Lung (tissue), 12 donors: ENCODE measurements around the gene PIWIL1. TPM values are rescaled to one million over a fixed set of nuclear protein-coding genes. Genes with fewer than 3 reads are reported as not detected.

Experiments
- ATAC-seq: fragments of 200-7000 bp; cut with Tn5 transposase; one replicate; pipeline ENCODE4 v1.9.1; 2020; ENCODE audit warnings: moderate number of reproducible peaks; ENCODE audit not compliant: insufficient read depth, low FRiP score
- DNase-seq, 3 donors: peaks; one replicate each; pipeline ENCODE4 v3.0.0-alpha.2; 2013 to 2017
- H3K27ac ChIP-seq, 2 donors: one replicate each; pipeline ENCODE4 v1.5.1; 2013; ENCODE audit warnings: mild to moderate bottlenecking in 2 of 2, moderate library complexity in 2 of 2, control low read depth in 1 of 2, inconsistent platforms in 1 of 2, low read depth in 1 of 2, low read length in 1 of 2
- H3K27me3 ChIP-seq, 3 donors: one replicate each; pipeline ENCODE4 v1.5.1; 2013; ENCODE audit warnings: low read length in 2 of 3; ENCODE audit not compliant: control insufficient read depth in 3 of 3, insufficient read depth in 3 of 3
- H3K36me3 ChIP-seq, 4 donors: one replicate each; pipeline ENCODE4 v1.5.1; 2013; ENCODE audit warnings: low read length in 4 of 4, mild to moderate bottlenecking in 1 of 4, moderate library complexity in 1 of 4; ENCODE audit not compliant: control insufficient read depth in 4 of 4, insufficient read depth in 4 of 4
- H3K4me1 ChIP-seq, 5 donors: one replicate each; pipeline ENCODE4 v1.5.1; 2013; ENCODE audit warnings: low read length in 5 of 5, mild to moderate bottlenecking in 2 of 5, moderate library complexity in 1 of 5; ENCODE audit not compliant: control insufficient read depth in 5 of 5, insufficient read depth in 5 of 5
- H3K4me3 ChIP-seq: one replicate; pipeline ENCODE4 v1.5.1; 2013; ENCODE audit warnings: mild to moderate bottlenecking, control low read depth, moderate library complexity
- H3K9ac ChIP-seq, 2 donors: one replicate each; pipeline ENCODE4 v1.5.1; 2013; ENCODE audit warnings: low read length in 2 of 2, control low read depth in 1 of 2; ENCODE audit not compliant: insufficient read depth in 1 of 2
- H3K9me3 ChIP-seq, 4 donors: one replicate each; pipeline ENCODE4 v1.5.1; 2013; ENCODE audit warnings: low read length in 3 of 4, mild to moderate bottlenecking in 1 of 4, moderate library complexity in 1 of 4; ENCODE audit not compliant: control insufficient read depth in 4 of 4, insufficient read depth in 3 of 4
- CTCF ChIP-seq: IDR thresholded peaks from 2 replicates; pipeline ENCODE4 v1.5.1; 2012; ENCODE audit warnings: mild to moderate bottlenecking; ENCODE audit errors: control extremely low read depth, extremely low read depth
- whole genome bisulfite sequencing, 2 donors: extraction: QIAGEN DNeasy Blood & Tissue Kit; methylation state at CpG; one replicate each; pipeline ENCODE4 v1.1.7; 2013; 5-methylcytosine and 5-hydroxymethylcytosine counted together
- polyA plus RNA-seq, 2 donors: library from polyadenylated mRNA; stranded (reverse); fragments of 200-250 nt; gene quantifications; one replicate each; pipeline ENCODE4 v1.2.1, GENCODE V29; 2013
- total RNA-seq, 2 donors: library from RNA; depleted of rRNA in 1 of 2; stranded (reverse); fragments of >200 nt in 1 of 2; gene quantifications; one replicate each; pipeline ENCODE4 v1.2.1, GENCODE V29; 2014 to 2021
- donor health status: control.
- donor health status: control.
- donor health status: Bipolar disorder and iron deficiency.
- donor health status: healthy.
- donor health status: DM: yes; HTN: yes; CAD: no.

PIWIL1 gene
- total and polyA plus RNA-seq, 4 donors, result not detected

GRCh38 chr12:130353081-130353480 is 15.4 kb downstream of the PIWIL1 start:
- no peak overlapping the region for H3K9ac ChIP-seq
- TF ChIP-seq CTCF, result no peak
- DNase-seq (no peak), ATAC-seq (no peak)
- H3K9me3 ChIP-seq, result no peaks in the 10 kb centered on the region
- H3K36me3 ChIP-seq, result no peaks in the 10 kb centered on the region
- H3K27me3 ChIP-seq, result peaks cover 0 to 31% (median 31%) of the 10 kb centered on the region in 3 donors
- H3K4me1 ChIP-seq, result no peaks in the 10 kb centered on the region
- no peak overlapping the region for H3K27ac ChIP-seq
- H3K4me3 ChIP-seq, result no peak overlapping the region

GRCh38 chr12:130354407-130354806 is 16.7 kb downstream of the PIWIL1 start:
- WGBS, 2 donors, result 64 to 65% methylated on average over 7 of the region's 7 CpGs
- DNase-seq, result no peak

GRCh38 chr12:130356222-130356621 is 18.5 kb downstream of the PIWIL1 start:
- 53 to 62% methylated on average over 8 of the region's 8 CpGs for WGBS, 2 donors
- Histone ChIP-seq H3K27ac (no peak overlapping the region), H3K36me3 (no peaks in the 10 kb centered on the region), H3K4me1 (no peaks in the 10 kb centered on the region), H3K27me3 (peaks cover 0 to 40% (median 29%) of the 10 kb centered on the region in 3 donors), H3K9ac (no peak overlapping the region), H3K9me3 (peaks cover 0 to 2% (median 0%) of the 10 kb centered on the region in 4 donors), H3K4me3 (no peak overlapping the region)
- DNase-seq (no peak), ATAC-seq (no peak)
- TF ChIP-seq CTCF, result no peak

More at GRCh38 chr12:130354407-130354806, 16.7 kb downstream of the PIWIL1 start:
- H3K4me3 ChIP-seq, result no peak overlapping the region
- TF ChIP-seq CTCF, result no peak
- H3K36me3 ChIP-seq, result no peaks in the 10 kb centered on the region
- no peak overlapping the region for H3K9ac ChIP-seq
- no peaks in the 10 kb centered on the region for H3K4me1 ChIP-seq
- H3K27ac ChIP-seq, result no peak overlapping the region
- peaks cover 0 to 2% (median 0%) of the 10 kb centered on the region in 4 donors for H3K9me3 ChIP-seq
- no peak for ATAC-seq
- peaks cover 0 to 42% (median 34%) of the 10 kb centered on the region in 3 donors for H3K27me3 ChIP-seq

GRCh38 chr12:130357241-130357640 is 19.6 kb downstream of the PIWIL1 start:
- H3K9ac ChIP-seq, result no peak overlapping the region
- DNase-seq, result peak in 2 of 3 donors; percentile 2 to 25
- H3K36me3 ChIP-seq, result no peaks in the 10 kb centered on the region
- peak overlapping the region in 1 of 2 donors; percentile 1 for H3K27ac ChIP-seq
- H3K27me3 ChIP-seq, result peaks cover 0 to 38% (median 28%) of the 10 kb centered on the region in 3 donors
- WGBS, 2 donors, result 38 to 69% methylated on average over 8 of the region's 8 CpGs
- no peak for TF ChIP-seq CTCF
- no peak overlapping the region for H3K4me3 ChIP-seq
- H3K9me3 ChIP-seq, result peaks cover 0 to 2% (median 0%) of the 10 kb centered on the region in 4 donors
- ATAC-seq, result no peak
- no peaks in the 10 kb centered on the region for H3K4me1 ChIP-seq
